GM18873 (cell line): ENCODE data around the gene PCSK2.

Experiments
- ATAC-seq: cut with Tn5 transposase; IDR thresholded peaks from one replicate; pipeline ENCODE4 v1.9.1; 2021; ENCODE audit warnings: mild to moderate bottlenecking, moderate library complexity, moderate number of reproducible peaks; ENCODE audit not compliant: unreplicated experiment, low FRiP score

Gene PCSK2

DNA sequence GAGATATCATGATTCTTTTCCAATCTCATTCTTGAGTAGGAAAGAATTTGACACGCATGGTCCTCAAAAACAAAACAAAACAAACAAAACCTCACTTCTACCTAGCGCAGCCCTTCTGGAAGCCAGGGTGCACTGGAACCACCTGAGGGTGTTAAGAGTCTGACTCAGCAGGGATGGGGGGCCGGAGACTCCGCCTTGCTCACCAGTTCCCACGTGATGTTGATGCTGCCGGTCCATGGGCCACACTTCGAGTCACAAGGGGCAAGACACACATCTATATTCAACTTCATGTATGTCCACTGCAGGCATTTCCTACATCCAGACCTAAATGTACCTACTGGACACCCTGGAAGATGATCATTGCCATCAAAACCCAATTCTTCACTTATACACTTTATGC is 274.0 kb downstream of the PCSK2 start:
- no peak for ATAC-seq

DNA sequence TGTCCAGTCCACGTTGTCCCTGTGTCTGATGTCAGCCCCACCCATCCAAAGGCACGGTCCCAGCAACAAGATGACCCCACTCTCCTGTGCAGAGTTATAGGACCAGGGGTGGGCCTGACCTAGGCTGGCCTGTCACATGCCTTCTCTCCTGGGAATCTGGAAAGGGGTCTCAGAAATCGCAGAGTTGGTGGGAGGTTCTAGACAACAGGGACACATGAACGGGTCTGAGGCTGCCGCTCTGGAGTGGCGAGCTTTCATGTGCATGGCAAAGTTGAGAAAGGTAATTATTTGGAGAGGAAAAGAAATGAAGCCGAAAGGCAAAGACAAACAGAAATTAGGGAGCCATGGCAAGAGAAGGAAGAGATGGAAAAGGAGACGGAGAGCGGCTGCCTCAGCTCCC is 274.9 kb downstream of the PCSK2 start:
- no peak for ATAC-seq

DNA sequence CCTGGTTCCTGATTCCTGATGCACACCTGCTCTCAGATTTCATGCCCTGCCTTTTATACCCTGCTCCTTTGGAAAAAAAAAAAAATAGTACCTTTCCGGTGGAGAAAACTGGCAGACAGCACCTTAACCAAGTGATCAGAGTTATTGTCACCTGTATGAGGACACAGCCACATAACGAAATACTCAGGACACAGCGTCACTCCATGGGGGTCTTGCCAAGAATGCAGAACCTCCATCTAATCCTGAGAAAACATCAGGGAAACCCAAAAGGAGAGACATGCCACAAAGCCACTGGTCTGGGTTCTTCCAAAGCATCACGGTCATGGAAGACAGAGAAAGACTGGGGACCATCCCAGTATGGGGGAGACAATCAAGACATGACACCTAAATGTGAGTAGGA is 275.3 kb downstream of the PCSK2 start:
- no peak for ATAC-seq

DNA sequence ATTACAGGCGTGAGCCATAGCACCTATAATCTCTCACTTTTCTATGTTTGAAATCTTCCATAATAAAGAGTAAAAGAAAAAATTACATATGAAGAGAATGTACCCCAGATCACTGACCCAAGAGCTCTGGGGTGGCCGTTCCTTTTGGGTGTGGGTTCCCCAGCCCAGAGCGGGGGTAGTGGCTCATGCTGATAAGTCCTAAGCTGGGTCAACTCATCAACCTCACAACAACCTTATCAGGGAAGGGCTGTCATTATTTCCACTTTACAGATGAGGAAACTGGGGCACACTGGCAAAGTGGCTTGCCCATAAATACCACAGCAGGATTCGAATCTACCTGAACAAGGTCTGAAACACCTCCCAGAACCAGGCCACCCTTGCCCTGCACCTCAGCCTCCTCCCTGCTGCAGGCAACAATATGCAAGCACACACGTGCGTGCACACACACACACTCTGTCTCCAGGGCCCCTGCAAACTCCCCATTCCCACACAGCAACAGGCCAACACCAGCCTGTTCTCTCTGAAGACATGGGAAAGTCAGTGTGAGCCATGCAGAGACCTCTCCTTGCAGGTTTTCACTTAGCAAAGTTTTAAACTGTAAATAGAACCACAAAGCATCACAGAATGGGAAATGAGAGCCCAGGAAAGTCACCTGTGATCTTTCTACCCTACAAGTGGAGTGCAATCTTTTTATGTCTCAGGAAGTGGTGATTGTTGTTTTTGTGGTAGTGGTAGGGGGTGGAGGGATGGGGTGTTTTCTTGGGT is 276.6 kb downstream of the PCSK2 start:
- ATAC-seq, result no peak

DNA sequence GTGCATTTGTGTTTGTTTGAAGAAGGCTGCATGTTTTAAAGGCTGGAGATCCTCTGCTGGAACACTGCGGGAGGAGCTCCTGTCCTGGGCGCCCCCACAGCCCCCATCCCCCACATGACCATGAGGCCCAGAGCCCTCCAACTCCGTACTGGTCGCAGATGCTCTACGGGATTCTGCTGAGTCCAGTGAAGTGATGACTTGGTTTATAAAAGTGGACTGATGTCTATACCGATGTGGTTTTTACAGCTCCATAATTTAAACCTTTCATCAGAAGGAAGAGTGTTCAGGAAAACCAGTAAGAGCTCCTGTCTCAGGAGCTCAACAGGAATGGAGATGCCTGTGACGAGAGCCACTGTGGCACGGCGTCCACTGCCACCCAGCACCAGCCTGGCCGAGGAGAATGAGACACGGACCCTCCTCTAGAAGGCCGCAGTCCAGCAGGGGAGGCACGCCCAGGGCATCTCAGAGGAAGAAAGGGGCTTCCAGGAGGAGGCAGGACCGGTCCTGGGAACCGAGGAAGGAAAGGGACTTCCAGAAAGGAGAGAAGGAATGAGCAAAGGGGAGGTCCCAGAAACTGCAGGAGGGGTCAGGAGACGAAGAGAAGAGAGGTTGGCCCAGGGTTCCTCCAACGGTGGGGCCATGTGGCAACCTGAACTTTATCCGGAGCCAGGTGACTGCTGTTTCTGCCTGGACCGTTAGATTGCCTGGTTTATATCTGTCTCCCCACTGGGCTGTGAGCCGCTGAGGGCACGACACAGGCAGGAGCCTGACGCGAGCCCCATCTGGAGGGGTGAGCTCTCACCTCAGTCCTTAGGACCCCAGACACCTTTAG is 277.4 kb downstream of the PCSK2 start:
- ATAC-seq, result no peak

DNA sequence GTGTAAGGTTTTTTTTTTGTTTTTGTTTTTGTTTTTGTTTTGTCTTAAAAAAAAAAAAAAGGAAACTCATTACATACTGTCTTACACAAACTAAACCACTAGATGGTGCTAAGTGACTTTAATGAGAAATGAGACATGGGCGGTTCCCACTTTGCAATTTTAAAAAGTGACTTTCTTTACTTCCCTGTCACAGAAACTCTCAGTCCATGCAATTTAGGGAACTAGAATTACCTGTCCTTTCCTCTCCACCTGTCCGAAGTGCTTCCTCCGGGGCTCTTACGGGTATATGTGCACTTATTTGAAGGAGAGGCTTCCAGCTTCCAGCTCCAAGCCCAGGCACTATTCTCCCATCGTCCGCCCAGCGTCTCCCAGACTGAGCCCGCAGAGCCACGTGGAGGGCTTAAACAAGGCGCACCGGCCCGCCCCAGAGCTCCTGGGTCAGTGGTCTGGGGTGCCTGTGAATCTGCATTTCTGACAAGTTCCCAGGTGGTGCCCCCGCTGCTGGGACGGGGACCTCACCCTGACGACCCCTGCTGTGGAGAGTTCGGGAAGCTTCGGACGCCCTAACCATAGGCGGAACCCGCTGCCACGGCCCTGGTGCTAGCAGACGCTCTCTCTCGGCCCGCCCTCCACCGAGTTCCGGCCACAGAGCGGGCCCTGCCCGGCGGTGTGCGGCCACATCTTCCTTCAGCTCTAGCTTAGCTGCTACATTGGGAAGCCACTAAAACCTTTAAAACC is 278.2 kb downstream of the PCSK2 start:
- no peak for ATAC-seq

DNA sequence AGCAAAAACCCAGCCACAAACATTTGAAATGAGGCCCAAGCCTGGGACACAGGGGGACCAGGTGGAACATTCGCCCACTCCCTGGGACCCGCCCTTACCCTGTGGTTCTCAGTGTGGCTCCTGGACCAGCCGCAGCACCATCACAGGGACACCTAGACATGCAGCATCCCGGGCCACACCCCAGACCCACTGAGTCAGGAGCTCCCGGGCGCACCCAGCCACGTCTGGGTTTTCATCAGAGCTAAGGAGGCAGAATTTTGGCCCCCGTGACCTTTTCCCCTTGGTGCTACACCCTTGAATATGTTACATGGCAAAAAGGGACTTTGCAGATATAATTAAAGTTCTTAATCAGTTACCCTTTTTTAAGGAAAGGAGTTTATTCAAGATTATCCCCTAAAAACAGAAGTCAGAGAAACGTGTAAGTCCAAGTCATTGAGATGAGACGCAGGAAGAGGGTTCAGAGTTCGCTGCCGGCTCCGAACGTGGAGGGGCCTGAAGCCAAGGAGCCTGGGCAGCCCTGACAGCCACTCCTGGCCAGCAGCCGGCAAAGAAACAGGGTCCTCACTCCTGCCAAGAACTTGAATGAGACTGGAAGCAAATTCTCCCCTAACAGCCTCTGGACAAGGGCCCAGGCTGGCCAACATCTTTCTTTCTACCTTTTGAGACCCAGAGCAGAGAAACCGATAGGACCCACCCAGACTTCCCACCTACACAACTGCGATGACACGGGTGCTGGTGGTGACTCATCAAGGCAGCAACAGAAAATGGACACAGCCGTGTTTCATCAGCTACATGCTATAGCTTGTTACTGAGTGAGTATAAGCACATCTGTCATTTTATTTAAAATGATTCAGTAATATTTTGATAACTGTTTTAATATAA is 279.0 kb downstream of the PCSK2 start:
- no peak for ATAC-seq

DNA sequence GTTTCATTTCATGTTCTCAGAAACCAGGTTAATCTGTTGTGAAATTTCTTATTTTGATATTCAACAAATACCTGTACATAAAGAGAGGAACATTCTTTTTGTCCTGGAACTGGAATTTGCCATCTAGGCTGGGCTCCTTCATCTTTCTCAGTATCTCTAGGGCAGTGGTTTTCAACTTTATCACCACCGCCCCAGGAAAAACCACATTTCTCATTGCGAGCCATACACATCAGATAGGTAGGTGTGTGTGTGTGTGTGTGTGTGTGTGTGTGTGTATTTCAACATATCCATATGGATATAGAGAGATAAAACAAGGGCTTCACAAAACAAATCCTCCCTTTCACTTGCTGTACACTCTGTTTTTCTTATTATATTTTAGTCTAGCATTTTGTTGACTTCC is 280.2 kb downstream of the PCSK2 start:
- ATAC-seq, result no peak

DNA sequence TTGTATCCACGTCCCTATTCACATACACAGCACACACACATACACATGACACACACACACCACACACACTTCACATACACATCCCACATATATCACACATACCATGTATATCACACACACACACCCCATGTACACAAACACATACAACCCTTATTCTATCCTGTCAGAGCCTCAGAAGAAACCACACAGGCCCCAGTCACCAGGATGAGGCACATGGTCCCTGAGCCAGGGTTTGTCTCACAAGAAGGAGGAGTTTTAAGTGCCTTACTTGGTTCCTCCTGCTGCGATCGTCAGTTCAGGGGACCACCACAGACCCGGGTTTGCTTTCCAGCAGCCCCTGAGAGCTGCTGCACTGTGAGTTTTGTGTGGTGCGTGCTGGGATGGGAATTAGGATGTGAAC is 280.7 kb downstream of the PCSK2 start:
- no peak for ATAC-seq

DNA sequence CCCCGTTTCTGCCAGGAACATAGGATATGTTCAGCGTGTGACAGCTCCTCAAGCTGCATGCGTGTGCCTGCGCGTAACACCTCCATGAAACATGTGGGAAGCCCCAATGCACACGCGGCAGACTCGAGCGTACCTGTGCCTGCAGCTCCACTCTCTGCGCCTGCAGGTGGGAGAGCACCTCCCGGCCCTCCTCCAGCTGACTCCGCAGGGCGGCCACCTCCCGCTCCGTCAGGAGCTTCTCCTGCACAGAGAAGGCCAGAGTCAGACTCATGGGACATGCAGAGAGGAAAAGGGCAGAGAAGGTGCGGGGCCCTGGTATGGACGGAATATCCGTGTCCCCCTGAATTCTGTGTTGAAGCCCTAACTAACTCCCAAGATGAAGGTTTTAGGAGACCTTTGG is 281.9 kb downstream of the PCSK2 start:
- ATAC-seq, result no peak

DNA sequence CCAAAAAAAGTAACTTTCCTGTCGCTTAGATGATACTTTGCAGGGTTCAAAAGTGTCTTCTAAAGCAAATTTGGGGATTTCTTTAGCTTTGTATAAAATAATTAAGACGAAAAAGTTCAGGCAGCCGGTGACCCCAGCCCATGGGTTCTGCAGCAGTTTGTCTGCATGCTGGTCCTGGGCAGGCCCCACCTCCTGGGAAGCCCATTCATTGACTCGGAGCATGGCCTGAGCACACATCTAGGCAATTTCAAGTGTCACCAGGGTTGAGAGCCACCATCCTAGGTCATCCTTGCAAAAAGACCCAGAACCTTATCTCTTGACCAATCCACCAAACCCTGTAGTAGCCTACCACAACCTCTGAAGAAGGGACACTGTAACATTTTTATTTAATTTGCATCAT is 283.7 kb downstream of the PCSK2 start:
- no peak for ATAC-seq

DNA sequence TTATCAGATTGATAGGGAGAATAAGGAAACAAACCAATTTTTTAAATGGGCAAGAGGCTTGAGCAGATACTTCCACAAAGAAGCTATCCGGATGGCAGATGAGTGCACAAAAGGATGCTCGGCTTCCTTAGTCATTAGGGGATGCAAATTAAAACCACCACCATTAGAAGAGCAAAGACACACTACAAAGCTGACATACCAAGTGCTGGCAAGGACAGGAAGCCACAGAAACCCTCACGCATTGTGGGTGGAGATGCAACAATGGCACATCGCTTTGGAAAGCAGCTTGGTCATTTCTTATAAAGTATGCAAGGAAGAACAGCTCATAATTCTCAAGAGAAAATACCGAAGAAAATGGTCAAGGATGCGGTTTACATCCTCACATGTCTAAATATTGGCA is 284.6 kb downstream of the PCSK2 start:
- no peak for ATAC-seq

DNA sequence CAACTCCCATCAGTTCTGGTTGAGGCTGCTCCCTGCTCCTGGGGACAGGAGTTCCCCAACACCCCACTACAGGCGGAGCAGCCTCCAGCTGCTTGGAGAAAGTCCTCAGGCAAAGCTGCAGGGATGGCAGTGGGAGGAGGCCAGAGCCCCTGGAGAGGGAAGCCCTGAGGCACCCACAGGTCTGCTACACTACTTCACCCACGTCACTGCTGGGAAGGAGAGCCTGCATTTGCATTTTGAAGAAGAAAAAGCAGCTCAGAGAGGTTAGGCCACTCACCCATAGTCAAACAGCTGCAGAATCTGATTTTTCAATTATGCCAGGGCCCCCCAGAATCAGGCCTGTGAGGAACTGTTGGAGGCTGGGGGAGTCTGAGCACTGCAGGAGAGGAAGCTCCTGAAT is 287.1 kb downstream of the PCSK2 start:
- ATAC-seq, result no peak

DNA sequence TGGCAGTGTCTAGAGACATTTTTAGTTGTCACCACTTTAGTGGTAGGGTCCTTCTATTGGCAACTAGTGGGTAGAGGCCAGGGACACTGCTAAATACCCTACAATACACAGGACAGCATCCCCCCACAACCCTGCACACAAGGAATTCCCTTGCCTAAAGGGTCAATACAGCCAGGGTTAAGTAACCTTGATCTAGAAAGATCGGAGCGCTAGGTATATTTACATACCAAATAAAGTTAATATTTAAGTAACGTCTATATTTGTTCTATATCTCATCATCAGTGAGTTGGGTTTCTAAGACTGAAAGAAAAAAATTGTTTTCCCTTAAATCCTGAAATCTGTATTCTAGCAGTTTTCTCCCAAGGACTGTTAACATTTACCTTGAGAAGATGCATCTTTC is 288.2 kb downstream of the PCSK2 start:
- no peak for ATAC-seq

DNA sequence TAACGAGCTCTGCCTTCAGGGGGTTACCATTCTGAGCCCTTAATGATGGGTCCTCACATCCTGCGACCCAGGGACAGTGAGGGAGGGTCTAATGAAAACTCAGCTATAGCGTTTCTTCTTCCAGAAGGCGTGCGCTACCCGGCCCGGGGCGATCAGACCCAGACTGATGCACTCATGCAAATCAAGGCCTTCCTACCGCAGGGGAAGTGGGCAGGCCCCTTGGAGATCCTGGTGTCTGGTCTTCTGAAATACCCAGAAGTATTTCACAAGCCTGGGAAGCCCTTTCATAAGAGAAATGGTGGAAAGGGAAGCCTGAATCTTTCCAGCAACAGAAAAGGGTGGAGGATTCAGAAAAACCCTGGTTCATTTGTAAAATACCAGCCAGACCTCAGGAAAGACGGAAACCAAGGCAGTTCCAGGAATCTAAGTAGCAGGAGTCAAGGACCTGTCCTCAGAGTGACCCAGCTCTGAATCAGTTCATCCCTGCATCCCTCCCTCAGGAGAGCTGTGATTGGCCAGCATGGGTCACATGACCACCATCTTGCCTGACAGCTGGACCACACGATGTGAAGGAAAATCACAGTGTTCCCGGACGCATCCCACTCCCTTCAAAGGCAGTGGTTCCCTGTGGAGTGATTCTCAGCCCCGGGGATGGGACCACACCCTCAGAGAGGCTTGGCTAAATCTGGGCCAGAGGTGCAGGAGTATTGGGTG is 291.7 kb downstream of the PCSK2 start:
- no peak for ATAC-seq

DNA sequence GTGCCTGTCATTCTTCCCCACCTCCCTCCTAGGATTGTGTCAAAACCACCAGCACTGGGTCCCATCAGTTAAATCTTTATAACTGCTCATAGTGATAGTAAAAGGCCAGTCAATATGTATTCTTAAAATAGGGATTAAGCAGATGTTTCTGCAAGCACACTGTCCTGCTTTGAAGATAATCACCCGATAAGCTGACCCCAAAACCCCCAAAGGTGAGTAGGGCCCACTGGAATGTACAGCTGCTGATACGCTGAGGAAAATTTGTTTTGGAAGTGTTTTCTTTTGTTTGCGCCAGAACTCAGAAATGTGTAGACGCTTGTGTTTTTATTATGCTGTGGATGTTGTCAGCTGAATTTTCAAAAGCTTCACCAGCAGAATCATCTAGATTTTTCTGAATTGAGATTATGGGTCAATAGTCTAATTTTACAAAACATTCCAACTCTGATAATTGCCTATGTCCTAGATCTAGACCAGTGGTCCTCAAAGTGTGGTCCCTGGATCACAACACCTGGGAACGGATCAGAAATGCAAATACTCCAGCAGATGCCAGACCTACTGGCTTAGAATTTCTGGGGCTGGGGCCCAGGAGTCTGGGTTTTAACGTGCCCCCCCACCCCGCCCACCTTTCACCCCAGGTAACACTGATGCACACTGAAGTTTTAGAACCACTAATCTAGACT is 292.9 kb downstream of the PCSK2 start:
- no peak for ATAC-seq

DNA sequence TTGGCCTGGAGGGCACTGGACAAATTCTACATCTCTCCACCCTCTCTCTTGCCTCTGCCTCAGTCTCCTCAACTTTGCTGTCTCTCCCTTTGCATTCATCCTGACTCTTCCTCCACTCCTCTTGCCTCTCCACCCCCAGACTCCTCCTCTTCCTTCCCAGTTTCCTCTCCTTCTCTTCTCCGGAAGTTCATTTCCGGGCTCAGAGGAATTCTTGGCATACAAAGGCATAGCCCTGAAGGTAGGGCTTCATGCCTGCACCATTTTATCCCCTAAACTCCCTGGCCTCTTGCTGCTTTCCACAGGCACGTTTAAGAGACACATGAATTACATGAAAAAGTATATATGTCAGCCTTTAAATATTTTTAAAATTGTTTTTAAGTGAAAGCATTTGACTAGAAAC is 293.7 kb downstream of the PCSK2 start:
- ATAC-seq, result no peak

DNA sequence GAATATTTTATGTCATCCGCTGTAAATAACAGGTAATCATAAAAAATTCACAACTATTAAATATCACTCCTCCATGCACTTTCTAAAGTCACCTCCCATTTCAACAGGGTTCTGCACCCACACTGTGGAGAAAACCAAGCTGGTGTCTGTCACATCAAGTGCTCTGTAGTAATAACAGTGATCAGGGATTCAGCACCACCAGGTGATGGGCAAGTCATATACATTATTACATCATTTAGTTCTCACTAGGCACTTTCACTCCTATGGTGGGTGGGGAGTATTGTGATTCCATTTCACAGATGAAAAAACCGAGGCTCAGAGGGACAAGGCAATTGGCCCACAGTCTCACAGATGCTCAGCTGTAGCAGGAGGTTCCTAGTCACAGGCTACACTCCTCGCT is 295.7 kb downstream of the PCSK2 start:
- no peak for ATAC-seq

DNA sequence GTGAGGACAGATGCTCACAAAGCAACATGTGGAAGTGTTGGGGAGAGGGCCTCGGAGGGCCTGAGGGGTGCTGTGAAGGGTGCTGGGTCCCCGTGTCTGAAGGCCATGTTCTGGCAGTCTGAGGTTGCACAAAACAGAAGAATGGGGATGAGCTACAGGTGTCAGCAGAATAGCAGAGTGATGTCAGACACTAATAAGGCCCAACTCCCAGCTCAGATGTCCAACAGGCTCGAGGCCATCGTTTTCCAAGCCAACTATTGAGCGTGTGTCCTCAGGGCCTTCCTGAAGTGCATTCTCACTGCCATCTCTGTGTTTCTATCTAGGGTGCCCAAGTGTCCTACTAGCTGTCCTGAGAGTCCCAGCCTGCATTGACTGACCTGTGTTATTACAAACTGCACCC is 296.5 kb downstream of the PCSK2 start:
- no peak for ATAC-seq
